CD14-positive monocyte (primary cell): ENCODE results near the gene MICU2. TPM values are rescaled to one million over a fixed set of nuclear protein-coding genes. Genes with fewer than 3 reads are reported as not detected.
A peak's percentile ranks its signal among the peaks of the same experiment; 100 is the strongest.

Source experiments
- DNase-seq, 3 donors: peaks; one replicate each; pipeline ENCODE4 v3.0.0-alpha.2; 2011 to 2022
- H2AFZ ChIP-seq: 2 replicates; pipeline ENCODE4 v1.6.0; 2012; ENCODE audit warnings: mild to moderate bottlenecking, low read depth, low read length, inconsistent platforms; ENCODE audit not compliant: insufficient read depth, poor library complexity, severe bottlenecking
- H3K27ac ChIP-seq, 2 donors: 1 replicate in 1 of 2; 2 replicates in 1 of 2; pipeline ENCODE4 v1.5.1; 2012 to 2013; ENCODE audit warnings: low read length in 2 of 2, control low read depth in 1 of 2, inconsistent platforms in 1 of 2, low read depth in 1 of 2, mild to moderate bottlenecking in 1 of 2
- H3K27me3 ChIP-seq, 2 donors: one replicate each; pipeline versions ENCODE4 v1.6.0 to v1.6.1; 2011 to 2013; ENCODE audit warnings: low read length in 2 of 2; ENCODE audit not compliant: control insufficient read depth in 2 of 2, insufficient read depth in 2 of 2
- H3K36me3 ChIP-seq, 2 donors: replicated peaks in 1 of 2; 1 replicate in 1 of 2; 2 replicates in 1 of 2; pipeline versions ENCODE4 v1.5.1 to v1.6.1; 2012 to 2013; ENCODE audit warnings: low read length in 2 of 2, control low read depth in 1 of 2, inconsistent platforms in 1 of 2, mild to moderate bottlenecking in 1 of 2; ENCODE audit not compliant: insufficient read depth in 2 of 2, control insufficient read depth in 1 of 2
- H3K4me1 ChIP-seq, 2 donors: 1 replicate in 1 of 2; 2 replicates in 1 of 2; pipeline versions ENCODE4 v1.5.1 to v1.6.1; 2012 to 2013; ENCODE audit warnings: low read length in 2 of 2, control low read depth in 1 of 2, inconsistent platforms in 1 of 2, mild to moderate bottlenecking in 1 of 2, moderate library complexity in 1 of 2; ENCODE audit not compliant: insufficient read depth in 2 of 2, control insufficient read depth in 1 of 2
- H3K4me2 ChIP-seq: replicated peaks from 2 replicates; pipeline ENCODE3; 2012; ENCODE audit warnings: low read length, moderate library complexity, mild to moderate bottlenecking; ENCODE audit not compliant: poor library complexity, severe bottlenecking; ENCODE audit errors: extremely low read depth
- H3K4me3 ChIP-seq, 3 experiments: fragments of 200-600 bp in 1 of 3; sonication (generic) in 1 of 3; replicated peaks in 1 of 3; 1 replicate in 2 of 3; 2 replicates in 1 of 3; pipeline ENCODE4 v1.5.1; 2011 to 2013; ENCODE audit warnings: low read length in 3 of 3, mild to moderate bottlenecking in 3 of 3, control low read depth in 2 of 3, low read depth in 2 of 3, inconsistent platforms in 1 of 3, moderate library complexity in 1 of 3
- H3K79me2 ChIP-seq: 2 replicates; pipeline ENCODE4 v1.6.0; 2012; ENCODE audit warnings: mild to moderate bottlenecking, control low read depth, inconsistent platforms, low read length, moderate library complexity; ENCODE audit not compliant: insufficient read depth
- H3K9ac ChIP-seq: 2 replicates; pipeline ENCODE4 v1.6.0; 2017; ENCODE audit warnings: low read length, mild to moderate bottlenecking; ENCODE audit not compliant: insufficient read depth, poor library complexity, severe bottlenecking
- H3K9me3 ChIP-seq, 2 donors: replicated peaks in 1 of 2; 1 replicate in 1 of 2; 2 replicates in 1 of 2; pipeline versions ENCODE4 v1.5.1 to v1.6.1; 2012 to 2013; ENCODE audit warnings: low read length in 2 of 2, control low read depth in 1 of 2; ENCODE audit not compliant: control insufficient read depth in 1 of 2, insufficient read depth in 1 of 2
- H4K20me1 ChIP-seq: 2 replicates; pipeline ENCODE4 v1.6.0; 2012; ENCODE audit warnings: mild to moderate bottlenecking, low read length, control low read depth, moderate library complexity; ENCODE audit not compliant: insufficient read depth
- H3K27ac Mint-ChIP-seq, 7 donors: one replicate each; pipeline ENCODE4 v1.8.0; 2020; ENCODE audit warnings: mild to moderate bottlenecking in 7 of 7, mixed read lengths in 7 of 7, moderate library complexity in 6 of 7, inconsistent platforms in 2 of 7
- H3K27me3 Mint-ChIP-seq, 3 donors: one replicate each; pipeline ENCODE4 v1.8.0; 2021 to 2022; ENCODE audit warnings: low read depth in 3 of 3, mild to moderate bottlenecking in 3 of 3, mixed read lengths in 3 of 3, moderate library complexity in 3 of 3, inconsistent platforms in 1 of 3
- H3K36me3 Mint-ChIP-seq, 2 donors: one replicate each; pipeline ENCODE4 v1.8.0; 2020; ENCODE audit warnings: mixed read lengths in 2 of 2, inconsistent platforms in 1 of 2, mild to moderate bottlenecking in 1 of 2
- H3K4me1 Mint-ChIP-seq: one replicate; pipeline ENCODE4 v1.8.0; 2020; ENCODE audit warnings: mild to moderate bottlenecking, mixed read lengths
- H3K4me3 Mint-ChIP-seq, 2 donors: one replicate each; pipeline ENCODE4 v1.8.0; 2020; ENCODE audit warnings: mild to moderate bottlenecking in 2 of 2, mixed read lengths in 2 of 2, moderate library complexity in 1 of 2
- H3K9me3 Mint-ChIP-seq, 7 donors: one replicate each; pipeline ENCODE4 v1.8.0; 2020 to 2022; ENCODE audit warnings: mixed read lengths in 7 of 7, mild to moderate bottlenecking in 6 of 7, moderate library complexity in 6 of 7, inconsistent platforms in 2 of 7
- WGBS: methylation state at CpG from one replicate; pipeline ENCODE4 v1.1.5; 2013; ENCODE audit warnings: missing lambda C conversion rate; ENCODE audit not compliant: insufficient coverage; 5-methylcytosine and 5-hydroxymethylcytosine counted together
- intact Hi-C, 2 donors: fragments of 100-400 bp; cut with micrococcal nuclease; formaldehyde crosslinking; loops; one replicate each; pipeline versions ENCODE4 v1.15.0 to v1.15.1; 2023
- polyA plus RNA-seq, 3 donors: library from polyadenylated mRNA; depleted of rRNA in 1 of 3; unstranded in 2 of 3; stranded (reverse) in 1 of 3; fragments of 300-500 nt in 2 of 3; fragments of >200 nt in 1 of 3; fragmentation: Illumina TruSeq in 2 of 3; gene quantifications; 1 replicate in 2 of 3; 2 replicates in 1 of 3; pipeline ENCODE4 v1.2.3, GENCODE V29; 2012 to 2021
- TF ChIP-seq, protein P1 (sequence below): fragments of 200-600 bp; IDR thresholded peaks from one replicate; pipeline ENCODE4 v1.8.0; 2022; ENCODE audit warnings: antibody characterized with exemption, mild to moderate bottlenecking

The MICU2 gene
- polyA plus RNA-seq, 3 donors = 21.5 to 32.1 (median 26.8) TPM

DNA sequence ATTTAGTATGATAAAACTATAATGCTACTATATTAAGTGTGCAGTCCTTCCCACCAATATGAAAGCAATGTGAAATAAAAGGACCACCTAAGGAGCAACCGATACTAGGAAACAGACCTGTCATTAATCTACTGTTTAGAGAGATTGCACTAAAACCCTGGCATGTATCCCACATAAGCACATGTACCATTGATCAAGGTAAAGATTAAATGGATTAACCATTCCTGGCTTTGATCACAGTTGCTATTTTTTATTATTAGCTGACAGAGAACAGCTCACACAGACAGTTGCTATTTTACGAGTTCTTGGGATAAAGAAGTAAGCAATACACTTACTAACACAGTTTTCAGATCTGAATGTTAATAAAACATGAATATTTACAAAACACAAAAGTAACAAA, 87.2 kb downstream of the MICU2 start:
- intact Hi-C loops = no loop called here
- DNase-seq = no peak
- Histone ChIP-seq H3K4me3 (no peak overlapping the region), H3K79me2 (no peaks in the 10 kb centered on the region), H3K27ac (no peak overlapping the region), H3K27me3 (no peaks in the 10 kb centered on the region), H2AFZ (no peak overlapping the region), H3K9me3 (no peaks in the 10 kb centered on the region), H3K4me1 (no peaks in the 10 kb centered on the region), H3K4me2 (no peak overlapping the region), H3K36me3 (peaks cover 45 to 82% of the 10 kb centered on the region in 2 donors), H3K9ac (no peak overlapping the region), H4K20me1 (no peaks in the 10 kb centered on the region)
- TF ChIP-seq, protein P1, sequence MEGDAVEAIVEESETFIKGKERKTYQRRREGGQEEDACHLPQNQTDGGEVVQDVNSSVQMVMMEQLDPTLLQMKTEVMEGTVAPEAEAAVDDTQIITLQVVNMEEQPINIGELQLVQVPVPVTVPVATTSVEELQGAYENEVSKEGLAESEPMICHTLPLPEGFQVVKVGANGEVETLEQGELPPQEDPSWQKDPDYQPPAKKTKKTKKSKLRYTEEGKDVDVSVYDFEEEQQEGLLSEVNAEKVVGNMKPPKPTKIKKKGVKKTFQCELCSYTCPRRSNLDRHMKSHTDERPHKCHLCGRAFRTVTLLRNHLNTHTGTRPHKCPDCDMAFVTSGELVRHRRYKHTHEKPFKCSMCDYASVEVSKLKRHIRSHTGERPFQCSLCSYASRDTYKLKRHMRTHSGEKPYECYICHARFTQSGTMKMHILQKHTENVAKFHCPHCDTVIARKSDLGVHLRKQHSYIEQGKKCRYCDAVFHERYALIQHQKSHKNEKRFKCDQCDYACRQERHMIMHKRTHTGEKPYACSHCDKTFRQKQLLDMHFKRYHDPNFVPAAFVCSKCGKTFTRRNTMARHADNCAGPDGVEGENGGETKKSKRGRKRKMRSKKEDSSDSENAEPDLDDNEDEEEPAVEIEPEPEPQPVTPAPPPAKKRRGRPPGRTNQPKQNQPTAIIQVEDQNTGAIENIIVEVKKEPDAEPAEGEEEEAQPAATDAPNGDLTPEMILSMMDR = no peak
- Mint-ChIP-seq H3K4me1 (no peaks in the 10 kb centered on the region), H3K27ac (no peak overlapping the region), H3K27me3 (no peaks in the 10 kb centered on the region), H3K4me3 (no peak overlapping the region), H3K9me3 (peaks cover 0 to 2% (median 0%) of the 10 kb centered on the region in 7 donors), H3K36me3 (peaks cover 58 to 73% of the 10 kb centered on the region in 2 donors)
- WGBS = no CpG with 5 or more reads among the region's 2 CpGs

DNA sequence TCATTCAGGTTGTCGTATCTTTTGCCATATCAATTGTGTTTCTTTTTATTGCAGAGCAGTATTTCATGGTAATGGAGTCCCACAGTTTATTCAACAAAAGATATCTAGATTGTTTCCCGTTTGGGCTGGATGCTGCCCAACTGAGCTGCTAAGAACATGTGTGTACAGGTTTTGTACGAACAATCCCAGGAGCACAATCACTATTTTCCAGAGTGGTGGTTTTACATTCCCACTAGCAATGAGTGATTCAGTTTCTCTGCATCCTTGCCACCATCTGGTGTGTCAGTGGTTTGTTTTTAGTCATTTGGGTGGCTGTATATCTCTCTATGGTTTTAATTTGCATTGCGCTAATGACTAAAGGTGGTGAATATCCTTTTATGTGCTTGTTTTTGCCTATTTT, 92.1 kb downstream of the MICU2 start:
- Histone ChIP-seq H3K27me3 (no peaks in the 10 kb centered on the region), H3K4me1 (no peaks in the 10 kb centered on the region), H3K9ac (no peak overlapping the region), H3K9me3 (no peaks in the 10 kb centered on the region), H3K4me3 (no peak overlapping the region), H3K79me2 (no peaks in the 10 kb centered on the region), H3K27ac (no peak overlapping the region), H3K36me3 (peaks cover 51 to 70% of the 10 kb centered on the region in 2 donors), H3K4me2 (no peak overlapping the region), H2AFZ (no peak overlapping the region), H4K20me1 (no peaks in the 10 kb centered on the region)
- 80% methylated on average over 1 of the region's 4 CpGs for WGBS
- H3K4me3 Mint-ChIP-seq = no peak overlapping the region
- H3K9me3 Mint-ChIP-seq = no peaks in the 10 kb centered on the region
- no peak for DNase-seq
- TF ChIP-seq, protein P1 = no peak
- intact Hi-C loops = no loop called here
- peak overlapping the region in 1 of 7 donors; percentile 29 for H3K27ac Mint-ChIP-seq
- no peaks in the 10 kb centered on the region for H3K4me1 Mint-ChIP-seq
- peaks cover 58 to 67% of the 10 kb centered on the region in 2 donors for H3K36me3 Mint-ChIP-seq
- H3K27me3 Mint-ChIP-seq = no peaks in the 10 kb centered on the region
